ENCODE measurements around the gene RPUSD3. TPM values are rescaled to one million over a fixed set of nuclear protein-coding genes. Genes with fewer than 3 reads are reported as not detected.

Gene RPUSD3
- total RNA-seq, 4 donors from 2014 or later = 36.2 to 49.7 (median 37.5) TPM

DNA sequence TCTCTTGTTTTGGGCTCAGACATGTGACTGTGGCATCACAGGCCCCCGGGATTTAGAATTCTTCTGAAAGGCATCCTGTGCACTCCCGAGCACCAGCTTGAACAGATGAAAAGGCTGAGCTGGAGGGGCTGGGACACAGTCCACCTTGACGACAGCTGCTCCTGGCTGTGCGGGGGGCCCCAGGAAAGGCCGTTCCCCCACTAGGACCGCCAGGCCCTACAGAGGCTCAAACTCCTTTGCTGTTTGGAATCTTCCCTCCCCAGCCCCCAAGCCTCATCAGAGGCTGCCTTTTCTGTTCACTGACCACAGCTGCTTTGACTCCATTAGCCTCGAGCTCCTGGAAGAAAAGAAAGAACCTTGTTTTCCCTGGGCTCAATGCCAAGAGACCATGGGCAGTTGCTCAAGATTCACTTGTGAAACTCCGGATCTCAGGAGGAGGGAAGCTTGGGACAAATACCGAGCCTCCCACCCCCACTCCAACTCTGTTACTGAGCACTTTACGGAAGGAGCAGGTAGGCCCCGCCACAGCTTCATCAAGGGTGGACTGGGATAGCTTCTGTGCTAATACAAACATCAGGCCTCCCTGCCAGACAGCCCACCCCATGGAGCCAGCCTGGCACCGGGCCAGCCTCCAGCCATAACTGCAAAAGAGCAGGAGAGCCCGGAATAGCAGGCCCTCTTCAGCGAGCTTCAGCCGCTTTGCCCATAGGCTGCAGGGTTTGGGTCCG lies 20.6 kb upstream of the RPUSD3 start:
- no peaks in the 10 kb centered on the region for H3K27me3 ChIP-seq
- H3K27ac ChIP-seq = peak overlapping the region; percentile 5 to 70 (median 60)
- TF ChIP-seq, protein P1, sequence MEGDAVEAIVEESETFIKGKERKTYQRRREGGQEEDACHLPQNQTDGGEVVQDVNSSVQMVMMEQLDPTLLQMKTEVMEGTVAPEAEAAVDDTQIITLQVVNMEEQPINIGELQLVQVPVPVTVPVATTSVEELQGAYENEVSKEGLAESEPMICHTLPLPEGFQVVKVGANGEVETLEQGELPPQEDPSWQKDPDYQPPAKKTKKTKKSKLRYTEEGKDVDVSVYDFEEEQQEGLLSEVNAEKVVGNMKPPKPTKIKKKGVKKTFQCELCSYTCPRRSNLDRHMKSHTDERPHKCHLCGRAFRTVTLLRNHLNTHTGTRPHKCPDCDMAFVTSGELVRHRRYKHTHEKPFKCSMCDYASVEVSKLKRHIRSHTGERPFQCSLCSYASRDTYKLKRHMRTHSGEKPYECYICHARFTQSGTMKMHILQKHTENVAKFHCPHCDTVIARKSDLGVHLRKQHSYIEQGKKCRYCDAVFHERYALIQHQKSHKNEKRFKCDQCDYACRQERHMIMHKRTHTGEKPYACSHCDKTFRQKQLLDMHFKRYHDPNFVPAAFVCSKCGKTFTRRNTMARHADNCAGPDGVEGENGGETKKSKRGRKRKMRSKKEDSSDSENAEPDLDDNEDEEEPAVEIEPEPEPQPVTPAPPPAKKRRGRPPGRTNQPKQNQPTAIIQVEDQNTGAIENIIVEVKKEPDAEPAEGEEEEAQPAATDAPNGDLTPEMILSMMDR (IDR thresholded peaks at IDR 0.05) = no peak
- TF ChIP-seq POLR2A (IDR thresholded peaks at IDR 0.05) = no peak
- DNase-seq = peak; percentile 74 to 79
- H3K36me3 ChIP-seq = no peaks in the 10 kb centered on the region
- H3K9me3 ChIP-seq = no peaks in the 10 kb centered on the region
- WGBS, 2 donors = 22 to 38% methylated on average over 14 to 16 of the region's 16 CpGs
- H3K4me3 ChIP-seq (replicated peaks in 1 of 3) = no peak overlapping the region
- intact Hi-C loops (cut with DNase I) = no loop called here
- peaks cover 10 to 18% of the 10 kb centered on the region in 2 donors for H3K4me1 ChIP-seq

DNA sequence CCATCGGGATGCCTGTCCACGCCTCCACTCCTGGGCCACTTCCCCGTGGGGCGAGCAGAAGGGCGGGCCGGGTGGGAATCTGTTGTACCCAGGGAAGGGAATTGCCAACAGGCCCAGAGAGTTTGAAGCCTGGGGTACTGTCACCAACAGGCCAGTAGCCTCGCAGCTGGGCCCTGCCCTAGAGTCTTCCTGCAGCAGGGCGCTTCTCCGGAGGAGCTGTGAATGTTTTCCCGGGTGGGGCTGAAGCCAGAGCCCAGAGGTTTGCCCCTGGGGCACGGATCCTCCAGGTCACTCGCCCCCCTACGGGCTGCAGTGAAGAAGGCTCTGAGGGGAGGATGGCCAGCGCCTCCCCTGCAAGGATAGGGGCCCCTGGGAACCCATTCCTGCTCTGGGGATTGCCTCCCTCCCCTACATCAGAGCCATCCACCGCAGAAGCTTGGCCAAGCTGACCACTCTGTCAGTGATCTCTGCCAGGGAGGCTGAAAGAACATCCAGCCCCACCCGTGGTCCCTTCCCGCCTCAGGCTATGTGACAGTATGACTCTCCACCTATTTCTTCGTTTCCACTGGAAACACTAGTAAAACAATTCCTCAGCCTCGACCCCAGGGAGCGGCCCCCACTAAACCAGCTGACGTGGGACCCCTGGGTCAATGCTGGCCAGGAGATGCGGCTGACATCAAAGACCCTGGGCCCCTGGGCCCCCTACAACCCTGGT lies 19.4 kb upstream of the RPUSD3 start:
- WGBS, 2 donors = 74 to 78% methylated on average over 9 to 17 of the region's 22 CpGs

DNA sequence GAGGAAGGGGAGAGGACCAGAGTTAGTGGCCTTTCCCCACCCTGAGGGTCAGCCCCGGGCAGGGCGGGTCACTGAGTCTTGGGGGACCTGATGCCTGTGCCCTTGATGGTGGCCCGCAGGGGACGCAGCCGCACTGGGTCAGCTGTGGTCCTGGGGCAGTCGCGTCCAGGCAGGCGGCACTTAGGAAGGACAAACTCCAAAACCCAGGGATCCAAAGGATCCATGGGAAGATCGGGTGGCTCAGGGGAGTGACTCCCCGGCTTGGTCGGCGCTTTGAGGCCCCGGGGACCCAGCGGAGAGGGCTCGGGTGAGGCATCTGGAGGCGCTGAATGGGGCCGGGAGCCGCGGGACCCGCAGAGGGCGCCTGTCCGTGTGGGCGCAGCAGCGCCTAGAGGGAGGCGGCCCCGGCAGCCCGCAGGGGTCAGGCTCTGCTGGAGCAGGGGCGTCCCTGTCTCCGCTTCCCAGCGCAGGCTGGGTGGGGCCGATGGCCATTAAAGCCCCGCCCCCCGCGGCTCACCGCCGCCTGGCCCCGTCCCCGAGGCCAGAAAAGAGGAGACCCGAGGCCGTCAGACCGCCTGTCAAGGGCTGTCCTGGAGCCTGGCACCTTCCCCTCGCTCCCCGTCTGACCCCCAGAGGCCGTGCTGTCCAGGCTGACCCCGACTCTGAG lies 18.7 kb upstream of the RPUSD3 start:
- Histone ChIP-seq H3K9me3 (no peaks in the 10 kb centered on the region), H3K4me1 (peaks cover 10 to 18% of the 10 kb centered on the region in 2 donors), H3K27me3 (no peaks in the 10 kb centered on the region), H3K4me3 (replicated peaks in 1 of 3) (peak overlapping the region in 1 of 3 donors; percentile 16), H3K27ac (peak overlapping the region in 1 of 3 donors; percentile 28), H3K36me3 (no peaks in the 10 kb centered on the region)
- 27 to 63% methylated on average over 3 to 15 of the region's 45 CpGs for WGBS, 2 donors
- TF ChIP-seq, protein P1 (IDR thresholded peaks at IDR 0.05) = peak in 1 of 6 experiments; percentile 20
- no peak for TF ChIP-seq POLR2A (IDR thresholded peaks at IDR 0.05)
- intact Hi-C loops (cut with DNase I) = no loop called here
- peak; percentile 35 to 37 for DNase-seq

More for the DNA sequence above, 19.4 kb upstream of the RPUSD3 start:
- TF ChIP-seq POLR2A (IDR thresholded peaks at IDR 0.05) = no peak
- TF ChIP-seq, protein P1 (IDR thresholded peaks at IDR 0.05) = no peak
- Histone ChIP-seq H3K36me3 (no peaks in the 10 kb centered on the region), H3K4me3 (replicated peaks in 1 of 3) (peak overlapping the region in 1 of 3 donors; percentile 16), H3K9me3 (no peaks in the 10 kb centered on the region), H3K27me3 (no peaks in the 10 kb centered on the region), H3K27ac (peak overlapping the region in 1 of 3 donors; percentile 28), H3K4me1 (peaks cover 10 to 18% of the 10 kb centered on the region in 2 donors)
- DNase-seq = no peak
- intact Hi-C loops (cut with DNase I) = no loop called here

DNA sequence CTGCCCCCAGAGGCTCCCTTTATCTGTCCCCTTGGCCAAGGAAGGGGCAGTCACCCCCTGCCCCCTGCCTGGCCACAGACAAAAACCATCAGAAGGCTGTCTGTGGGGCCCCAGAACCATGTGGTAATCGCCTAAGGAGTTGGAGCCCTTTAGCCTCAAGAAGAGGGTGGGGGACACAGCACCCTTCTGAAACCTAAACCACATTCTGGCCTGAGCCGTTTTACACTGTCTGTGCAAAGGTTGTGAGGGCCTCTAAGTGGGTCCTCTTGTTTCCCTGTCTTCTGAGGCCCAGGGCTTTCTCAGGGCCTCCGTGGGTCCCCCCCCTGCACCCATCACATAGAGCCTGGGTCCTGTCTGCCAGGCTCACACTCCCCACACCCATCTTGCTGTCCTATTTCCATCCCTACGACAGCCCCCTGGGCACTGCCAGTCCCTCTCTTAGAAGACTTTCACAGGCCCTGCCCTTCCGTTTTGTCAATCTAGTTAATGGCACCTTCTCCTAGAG lies 17.9 kb upstream of the RPUSD3 start:
- Histone ChIP-seq H3K4me1 (peaks cover 10 to 18% of the 10 kb centered on the region in 2 donors), H3K4me3 (replicated peaks in 1 of 3) (no peak overlapping the region), H3K36me3 (no peaks in the 10 kb centered on the region), H3K9me3 (no peaks in the 10 kb centered on the region), H3K27ac (no peak overlapping the region), H3K27me3 (no peaks in the 10 kb centered on the region)
- TF ChIP-seq POLR2A (IDR thresholded peaks at IDR 0.05) = no peak
- TF ChIP-seq, protein P1 (IDR thresholded peaks at IDR 0.05) = no peak
- intact Hi-C loops (cut with DNase I) = no loop called here
- 90 to 94% methylated on average over 3 to 5 of the region's 5 CpGs for WGBS, 2 donors
- no peak for DNase-seq

Data from thyroid gland (tissue), 4 donors.